GM21526 (cell line): ENCODE data around the gene STOX2.

Source experiments
- ATAC-seq: cut with Tn5 transposase; IDR thresholded peaks from one replicate; pipeline ENCODE4 v1.9.1; 2021; ENCODE audit warnings: moderate library complexity; ENCODE audit not compliant: unreplicated experiment, low FRiP score

Gene STOX2

GRCh38 chr4:183887351-183887750 lies 17.8 kb upstream of the STOX2 start:
- no peak for ATAC-seq

- ATAC-seq: no peak
Measured at GRCh38 chr4:183888564-183888963, 16.5 kb upstream of the STOX2 start.

GRCh38 chr4:183889190-183889589 lies 15.9 kb upstream of the STOX2 start:
- ATAC-seq: no peak

DNA sequence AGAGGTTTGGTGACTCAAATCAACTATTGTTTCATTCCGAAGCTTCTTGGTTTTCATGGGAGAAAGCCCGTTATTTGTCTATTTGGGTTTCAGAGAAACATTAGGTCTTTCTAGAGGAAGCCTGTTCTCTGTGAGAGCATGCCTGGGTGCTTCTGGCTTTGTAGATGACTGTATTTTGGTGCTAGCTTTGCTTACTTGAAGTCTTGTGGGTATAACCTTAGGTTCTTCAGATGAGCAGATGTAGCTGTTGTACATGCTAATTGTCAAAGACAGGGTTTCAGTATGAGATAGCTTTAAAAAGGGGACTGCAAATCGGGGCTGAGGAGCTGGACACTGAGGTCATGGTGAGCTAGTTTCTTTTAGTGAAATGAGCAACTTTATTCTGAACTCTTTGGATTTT lies 7.9 kb upstream of the STOX2 start:
- ATAC-seq: no peak

DNA sequence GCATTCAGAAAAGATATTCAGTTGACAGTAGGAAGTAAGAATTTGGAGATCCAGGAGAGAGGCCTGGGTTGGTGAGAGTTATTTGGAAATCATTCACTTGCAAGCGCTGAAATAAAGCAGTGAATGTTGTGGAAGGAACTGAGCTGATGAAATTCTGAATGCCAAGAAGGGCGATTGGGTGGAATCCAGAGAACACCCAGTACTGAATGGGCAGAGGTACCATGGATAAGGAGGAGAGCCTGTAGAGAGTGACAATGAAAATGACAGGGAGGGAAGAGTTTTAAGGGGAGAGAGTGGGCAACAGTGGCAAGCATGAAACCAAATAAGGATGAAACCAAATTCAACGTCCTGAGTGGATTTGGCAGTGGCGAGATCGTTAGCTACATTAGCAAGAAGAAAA lies 6.7 kb upstream of the STOX2 start:
- ATAC-seq: no peak

GRCh38 chr4:183903021-183903760 lies 1.9 kb upstream of the STOX2 start:
- ATAC-seq: no peak

DNA sequence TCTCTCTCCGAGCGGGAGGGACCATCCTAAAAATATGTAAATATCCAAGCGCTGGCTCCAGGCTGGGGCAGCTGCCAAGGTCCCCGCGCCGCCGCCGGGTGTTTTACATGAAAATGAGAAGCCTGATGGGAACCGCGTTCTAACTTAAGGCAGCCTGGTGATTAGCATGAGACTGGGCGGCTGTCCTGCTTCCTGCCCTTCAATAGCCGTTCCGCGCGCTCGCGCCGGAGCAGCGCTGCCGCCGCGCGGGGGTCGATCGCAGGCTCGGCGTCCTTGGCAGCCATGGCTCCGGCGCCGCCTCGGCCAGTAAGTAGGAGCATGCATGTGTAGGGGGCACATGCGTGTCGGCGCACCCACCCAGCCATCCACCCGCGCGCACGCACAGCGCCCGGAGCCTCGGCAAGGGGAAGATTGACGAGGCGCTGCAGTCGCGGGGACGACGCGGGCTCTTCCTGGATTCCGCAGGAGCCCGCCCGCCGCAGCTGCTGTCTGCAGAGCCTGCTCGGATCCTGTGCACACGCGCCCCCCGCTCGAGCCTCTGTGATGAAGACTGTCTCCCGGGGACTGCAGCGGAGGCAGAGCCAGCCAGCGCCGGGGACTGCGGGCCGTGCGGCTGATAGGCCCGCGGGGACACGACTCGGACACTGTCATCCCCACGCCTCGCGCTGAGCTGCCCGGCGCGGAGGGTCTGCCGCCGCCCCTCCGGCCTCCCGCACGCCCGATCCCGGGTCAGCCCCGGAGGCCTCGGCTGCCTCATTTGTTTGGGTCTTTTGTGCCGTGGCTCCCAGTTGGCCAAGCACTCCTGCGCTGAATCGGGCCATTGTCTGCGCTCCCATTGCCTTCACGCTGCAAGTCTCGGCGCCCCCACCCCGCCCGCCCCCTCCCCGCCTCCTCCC lies 734 bp downstream of the STOX2 start:
- ATAC-seq: no peak

- ATAC-seq: no peak
Measured at GRCh38 chr4:183906489-183906738, 1.3 kb downstream of the STOX2 start.

DNA sequence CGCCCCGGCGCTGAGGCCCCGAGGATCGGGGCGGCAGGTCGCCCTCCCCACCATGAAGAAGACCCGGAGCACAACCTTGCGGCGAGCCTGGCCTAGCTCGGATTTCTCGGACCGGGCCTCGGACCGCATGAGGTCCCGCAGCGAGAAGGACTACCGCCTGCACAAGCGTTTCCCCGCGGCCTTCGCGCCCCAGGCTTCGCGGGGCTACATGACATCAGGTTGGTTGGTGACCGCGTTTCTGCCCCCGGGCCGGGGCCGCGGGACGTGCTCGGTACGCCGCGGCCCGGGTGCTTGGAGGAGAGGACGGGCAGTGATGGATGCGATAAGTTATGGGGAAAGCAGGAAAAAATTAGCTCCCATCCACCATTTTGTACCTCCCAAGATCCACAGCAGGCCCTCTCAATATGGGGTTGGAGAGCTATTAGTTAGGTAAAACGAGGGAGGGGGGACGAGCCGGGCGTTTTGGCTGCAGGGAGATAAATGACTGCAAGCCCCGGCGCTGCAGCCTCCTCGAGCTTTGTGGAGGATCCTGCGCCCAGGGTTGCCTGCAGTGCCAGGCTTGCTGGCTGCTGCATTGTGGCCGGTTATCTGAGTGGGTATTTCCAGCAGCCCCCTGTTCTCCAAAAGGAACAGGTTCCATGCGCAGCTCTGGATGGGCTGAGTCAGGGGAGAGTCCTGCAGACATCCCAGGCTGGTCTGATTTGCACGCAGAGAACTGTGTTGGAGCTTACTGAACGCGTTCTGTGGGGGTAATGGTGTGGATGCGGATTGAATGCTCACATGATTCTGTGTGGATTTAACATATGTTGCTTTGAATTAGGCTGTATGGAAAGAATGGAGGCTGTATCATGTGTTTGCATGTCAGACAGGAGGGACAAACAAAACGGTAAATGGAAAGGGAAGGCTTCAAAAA lies 1.9 kb downstream of the STOX2 start:
- ATAC-seq: no peak

DNA sequence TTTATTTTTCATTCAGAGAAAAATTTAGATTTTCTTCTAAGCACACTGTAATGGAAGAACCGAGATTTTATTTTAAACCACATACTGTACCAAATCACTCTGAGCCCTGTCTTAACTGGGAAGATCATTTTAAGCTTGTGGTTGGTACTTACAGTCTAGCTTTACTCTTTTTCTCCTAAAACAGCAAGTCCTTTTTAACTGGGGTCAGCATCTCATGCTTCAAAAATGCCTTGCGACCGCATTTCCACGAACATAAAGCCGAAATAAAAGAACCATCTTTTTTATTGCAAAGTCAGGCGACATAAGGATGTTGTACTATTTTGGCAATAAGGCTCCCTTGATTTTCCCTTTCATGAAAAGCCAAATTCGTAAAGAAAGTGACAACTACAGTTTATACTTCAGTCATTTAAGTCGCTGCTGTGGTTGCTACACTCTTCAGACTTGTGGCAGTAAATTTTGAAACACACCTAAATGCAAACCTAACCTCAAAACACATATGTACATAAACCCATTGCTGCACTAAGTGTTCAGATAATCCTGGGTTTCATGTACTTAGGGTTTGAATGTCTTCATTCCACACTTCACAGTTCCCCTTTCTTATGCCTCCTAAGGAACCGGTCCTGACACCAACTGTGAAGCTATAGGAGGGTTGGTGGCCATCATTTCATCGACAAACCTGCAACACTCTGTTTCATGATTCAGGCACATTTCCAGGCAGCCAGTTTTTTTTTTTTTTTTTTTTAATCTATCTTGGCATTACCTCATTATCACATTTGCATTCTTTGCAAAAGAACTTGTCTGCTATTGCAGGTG lies 3.0 kb downstream of the STOX2 start:
- no peak for ATAC-seq

DNA sequence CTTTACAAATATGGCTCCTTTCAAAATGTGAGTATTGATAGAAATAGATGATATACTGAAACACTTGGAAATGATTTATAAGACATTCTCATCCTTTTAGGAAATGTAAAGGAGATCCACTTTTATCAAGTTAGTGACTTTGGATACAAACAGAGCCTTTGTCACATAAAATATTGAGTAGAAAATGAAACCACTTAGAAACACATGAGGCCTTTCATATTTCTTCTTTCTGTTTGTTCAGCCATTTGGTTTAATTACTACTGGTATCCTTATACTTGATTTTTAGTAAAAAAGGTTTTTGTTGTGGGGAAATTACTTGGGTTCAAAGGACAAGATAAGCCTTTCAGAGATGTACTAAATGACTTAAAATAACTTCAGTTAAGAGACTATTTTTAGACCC lies 4.1 kb downstream of the STOX2 start:
- ATAC-seq: no peak

- no peak for ATAC-seq
Measured at GRCh38 chr4:183909801-183910200, 4.7 kb downstream of the STOX2 start.

DNA sequence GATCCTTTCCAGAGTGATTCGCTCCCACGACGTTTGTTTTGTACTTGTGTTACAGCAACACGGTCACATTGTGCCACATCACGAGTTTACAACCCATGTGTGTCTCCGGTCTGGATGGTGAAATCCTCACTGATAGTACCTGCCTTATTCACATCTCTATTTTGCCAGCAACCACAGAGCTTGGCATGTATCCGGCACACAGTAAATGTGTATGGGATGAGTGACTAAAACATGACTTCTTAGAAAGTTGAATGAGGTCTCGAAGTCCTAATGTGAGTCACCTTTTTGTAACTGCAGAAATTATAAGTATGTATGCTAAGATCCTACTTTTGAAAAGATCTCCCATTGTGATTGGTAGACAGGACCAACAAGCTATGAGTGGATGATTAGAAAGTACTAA lies 7.5 kb downstream of the STOX2 start:
- no peak for ATAC-seq

DNA sequence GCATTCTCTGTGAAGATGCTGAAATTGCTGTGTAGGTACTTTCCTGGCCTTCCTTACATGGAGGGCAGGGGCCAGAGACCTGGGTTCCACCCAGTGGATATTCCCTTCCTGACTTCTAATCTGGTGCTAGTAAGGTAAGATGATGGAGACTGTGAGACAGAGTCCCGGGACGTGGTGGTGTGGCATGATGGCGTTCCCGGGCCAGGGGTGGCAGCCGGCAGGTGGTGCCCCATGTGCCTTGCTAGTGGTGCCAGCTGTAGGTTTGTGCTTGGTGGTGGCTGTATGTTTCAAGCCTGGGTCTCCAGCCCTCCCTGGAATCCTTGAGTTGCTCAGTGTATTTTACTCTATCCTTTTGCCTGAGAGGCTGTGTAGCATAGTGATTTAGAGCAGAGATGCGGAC lies 10.9 kb downstream of the STOX2 start:
- no peak for ATAC-seq

DNA sequence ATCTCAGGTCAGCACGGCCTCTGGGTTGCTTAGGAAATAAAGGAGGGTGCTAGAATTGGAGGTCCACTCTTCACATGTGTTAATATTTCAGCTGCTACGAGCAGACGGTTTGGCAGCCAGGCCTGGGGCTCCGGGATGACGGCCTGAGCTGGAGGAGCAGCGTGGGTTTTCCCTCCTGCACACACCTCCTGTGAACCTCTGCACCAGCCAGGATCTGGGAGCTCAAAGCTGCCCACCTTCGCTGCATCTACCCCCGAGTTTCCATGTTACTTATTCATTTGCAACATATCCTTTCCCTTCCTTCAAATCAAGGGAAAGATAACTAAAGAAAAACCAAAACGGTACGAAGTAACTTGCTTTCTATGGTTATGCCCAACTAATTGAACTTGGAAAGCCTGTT lies 13.6 kb downstream of the STOX2 start:
- ATAC-seq: no peak

DNA sequence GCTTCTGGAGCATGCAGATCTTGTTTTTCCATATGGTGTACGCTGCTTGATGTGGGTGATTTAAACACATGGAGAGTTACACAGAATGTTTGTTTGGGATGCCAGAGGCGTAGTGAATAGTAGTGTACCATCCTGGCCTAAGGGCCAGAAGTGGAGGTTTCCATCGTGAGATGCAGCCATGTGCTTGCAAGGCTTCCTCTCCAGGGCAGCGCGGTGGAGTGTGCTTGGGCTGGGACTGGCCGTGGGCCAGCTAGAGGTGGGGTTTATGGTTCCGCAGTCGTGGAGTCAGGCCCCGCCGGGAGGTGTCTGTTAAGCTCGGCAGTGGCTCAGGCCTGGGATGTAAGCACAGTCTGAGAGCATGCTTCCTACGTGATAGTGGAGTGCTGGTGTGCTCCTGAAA lies 14.0 kb downstream of the STOX2 start:
- ATAC-seq: no peak

GRCh38 chr4:183920512-183920911 lies 15.4 kb downstream of the STOX2 start:
- no peak for ATAC-seq

- no peak for ATAC-seq
Measured at GRCh38 chr4:183921335-183921734, 16.2 kb downstream of the STOX2 start.

- ATAC-seq: no peak
Measured at GRCh38 chr4:183924362-183925044, 19.4 kb downstream of the STOX2 start.

DNA sequence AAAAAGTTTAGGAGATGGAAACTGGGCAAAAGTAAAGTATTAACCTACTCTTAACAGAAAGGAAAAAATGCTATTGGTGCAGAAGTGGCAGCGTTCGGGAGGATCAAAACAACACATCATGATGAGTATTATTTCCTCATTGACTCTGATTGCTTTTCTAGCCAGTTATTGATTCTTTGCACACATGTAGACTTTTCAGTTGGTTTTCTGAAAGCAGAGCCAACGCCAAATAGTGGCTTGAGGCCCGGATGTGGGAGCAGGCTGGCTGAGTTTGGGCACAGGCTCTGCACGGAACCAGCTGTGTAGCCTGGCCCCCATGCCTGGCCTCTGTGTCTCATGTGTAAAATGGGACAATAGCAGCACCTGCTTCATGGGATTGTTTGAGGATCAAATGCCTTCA lies 21.8 kb downstream of the STOX2 start:
- no peak for ATAC-seq
